ENCODE results near the gene ISLR2. TPM values are rescaled to one million over a fixed set of nuclear protein-coding genes. Genes with fewer than 3 reads are reported as not detected.

The ISLR2 gene
- total RNA-seq, 1 donor from 2014 or later = not detected

- no peak for DNase-seq (ENCODE audit: low spot score)
- no peaks in the 10 kb centered on the region for H3K4me1 Mint-ChIP-seq (ENCODE audit: low read depth)
Measured at GRCh38 chr15:74170875-74171578, 40.6 kb downstream of the ISLR2 start.

GRCh38 chr15:74171965-74172541 lies 41.7 kb downstream of the ISLR2 start:
- intact Hi-C loops (cut with micrococcal nuclease) = no loop called here
- DNase-seq (ENCODE audit: low spot score) = no peak
- H3K27me3 Mint-ChIP-seq (ENCODE audit: low read depth) = no peaks in the 10 kb centered on the region
- H3K4me1 Mint-ChIP-seq (ENCODE audit: low read depth) = no peaks in the 10 kb centered on the region
- no peak overlapping the region for H3K27ac Mint-ChIP-seq
- H3K4me3 Mint-ChIP-seq (ENCODE audit: low read depth) = no peak overlapping the region
- no peaks in the 10 kb centered on the region for H3K9me3 Mint-ChIP-seq
- no peaks in the 10 kb centered on the region for H3K36me3 Mint-ChIP-seq (ENCODE audit: low read depth)

More at GRCh38 chr15:74170875-74171578, 40.6 kb downstream of the ISLR2 start:
- H3K27me3 Mint-ChIP-seq (ENCODE audit: low read depth) = no peaks in the 10 kb centered on the region
- intact Hi-C loops (cut with micrococcal nuclease) = no loop called here
- H3K36me3 Mint-ChIP-seq (ENCODE audit: low read depth) = no peaks in the 10 kb centered on the region
- no peak overlapping the region for H3K27ac Mint-ChIP-seq
- no peak overlapping the region for H3K4me3 Mint-ChIP-seq (ENCODE audit: low read depth)
- no peaks in the 10 kb centered on the region for H3K9me3 Mint-ChIP-seq

GRCh38 chr15:74172701-74173379 lies 42.5 kb downstream of the ISLR2 start:
- H3K36me3 Mint-ChIP-seq (ENCODE audit: low read depth) = no peaks in the 10 kb centered on the region

GRCh38 chr15:74173380-74174218 lies 43.2 kb downstream of the ISLR2 start, which contains the start of gene ISLR:
ISLR (plus strand) TSS chr15:74173710; CDS start chr15:74174859, 1,149 bp downstream.
- Mint-ChIP-seq H3K4me3 (ENCODE audit: low read depth) (no peak within 1 kb of the TSS), H3K27ac (no peak within 1 kb of the TSS), H3K27me3 (ENCODE audit: low read depth) (no peaks in the 10 kb centered on the region), H3K36me3 (ENCODE audit: low read depth) (no peaks in the 10 kb centered on the region), H3K9me3 (no peaks in the 10 kb centered on the region), H3K4me1 (ENCODE audit: low read depth) (no peaks in the 10 kb centered on the region)
- no peak for DNase-seq (ENCODE audit: low spot score)
- intact Hi-C loops (cut with micrococcal nuclease) = no loop called here

More at GRCh38 chr15:74172701-74173379, 42.5 kb downstream of the ISLR2 start:
- DNase-seq (ENCODE audit: low spot score) = no peak
- intact Hi-C loops (cut with micrococcal nuclease) = no loop called here
- no peaks in the 10 kb centered on the region for H3K9me3 Mint-ChIP-seq
- no peaks in the 10 kb centered on the region for H3K27me3 Mint-ChIP-seq (ENCODE audit: low read depth)
- H3K4me1 Mint-ChIP-seq (ENCODE audit: low read depth) = no peaks in the 10 kb centered on the region
- H3K4me3 Mint-ChIP-seq (ENCODE audit: low read depth) = no peak overlapping the region
- H3K27ac Mint-ChIP-seq = no peak overlapping the region

- Mint-ChIP-seq H3K36me3 (ENCODE audit: low read depth) (no peaks in the 10 kb centered on the region), H3K4me3 (ENCODE audit: low read depth) (no peak overlapping the region), H3K27ac (no peak overlapping the region), H3K9me3 (no peaks in the 10 kb centered on the region), H3K4me1 (ENCODE audit: low read depth) (no peaks in the 10 kb centered on the region), H3K27me3 (ENCODE audit: low read depth) (no peaks in the 10 kb centered on the region)
- intact Hi-C loops (cut with micrococcal nuclease) = no loop called here
- no peak for DNase-seq (ENCODE audit: low spot score)
Measured at GRCh38 chr15:74174219-74174957, 44.0 kb downstream of the ISLR2 start.

GRCh38 chr15:74174958-74175253 lies 44.5 kb downstream of the ISLR2 start:
- H3K27ac Mint-ChIP-seq = no peak overlapping the region
- H3K27me3 Mint-ChIP-seq (ENCODE audit: low read depth) = no peaks in the 10 kb centered on the region
- no peaks in the 10 kb centered on the region for H3K36me3 Mint-ChIP-seq (ENCODE audit: low read depth)
- intact Hi-C loops (cut with micrococcal nuclease) = no loop called here
- no peak overlapping the region for H3K4me3 Mint-ChIP-seq (ENCODE audit: low read depth)
- no peak for DNase-seq (ENCODE audit: low spot score)
- no peaks in the 10 kb centered on the region for H3K4me1 Mint-ChIP-seq (ENCODE audit: low read depth)
- no peaks in the 10 kb centered on the region for H3K9me3 Mint-ChIP-seq

GRCh38 chr15:74175271-74176191 lies 45.1 kb downstream of the ISLR2 start:
- H3K4me1 Mint-ChIP-seq (ENCODE audit: low read depth) = no peaks in the 10 kb centered on the region
- H3K27ac Mint-ChIP-seq = no peak overlapping the region
- no peak overlapping the region for H3K4me3 Mint-ChIP-seq (ENCODE audit: low read depth)
- H3K9me3 Mint-ChIP-seq = no peaks in the 10 kb centered on the region
- H3K27me3 Mint-ChIP-seq (ENCODE audit: low read depth) = no peaks in the 10 kb centered on the region
- no peaks in the 10 kb centered on the region for H3K36me3 Mint-ChIP-seq (ENCODE audit: low read depth)
- no peak for DNase-seq (ENCODE audit: low spot score)
- intact Hi-C loops (cut with micrococcal nuclease) = no loop called here

- no peaks in the 10 kb centered on the region for H3K36me3 Mint-ChIP-seq (ENCODE audit: low read depth)
- intact Hi-C loops (cut with micrococcal nuclease) = no loop called here
- no peak for DNase-seq (ENCODE audit: low spot score)
- H3K4me3 Mint-ChIP-seq (ENCODE audit: low read depth) = no peak overlapping the region
- H3K27ac Mint-ChIP-seq = no peak overlapping the region
- H3K9me3 Mint-ChIP-seq = no peaks in the 10 kb centered on the region
- H3K27me3 Mint-ChIP-seq (ENCODE audit: low read depth) = no peaks in the 10 kb centered on the region
- no peaks in the 10 kb centered on the region for H3K4me1 Mint-ChIP-seq (ENCODE audit: low read depth)
Measured at GRCh38 chr15:74176262-74177214, 46.2 kb downstream of the ISLR2 start.

GRCh38 chr15:74178326-74179100 lies 48.1 kb downstream of the ISLR2 start:
- H3K27ac Mint-ChIP-seq = no peak overlapping the region
- no peak for DNase-seq (ENCODE audit: low spot score)
- intact Hi-C loops (cut with micrococcal nuclease) = no loop called here
- no peak overlapping the region for H3K4me3 Mint-ChIP-seq (ENCODE audit: low read depth)
- H3K9me3 Mint-ChIP-seq = no peaks in the 10 kb centered on the region
- H3K4me1 Mint-ChIP-seq (ENCODE audit: low read depth) = no peaks in the 10 kb centered on the region
- no peaks in the 10 kb centered on the region for H3K36me3 Mint-ChIP-seq (ENCODE audit: low read depth)
- H3K27me3 Mint-ChIP-seq (ENCODE audit: low read depth) = no peaks in the 10 kb centered on the region

GRCh38 chr15:74179101-74179841 lies 48.9 kb downstream of the ISLR2 start:
- intact Hi-C loops (cut with micrococcal nuclease) = no loop called here
- Mint-ChIP-seq H3K36me3 (ENCODE audit: low read depth) (no peaks in the 10 kb centered on the region), H3K27ac (no peak overlapping the region), H3K4me3 (ENCODE audit: low read depth) (no peak overlapping the region), H3K9me3 (no peaks in the 10 kb centered on the region), H3K27me3 (ENCODE audit: low read depth) (no peaks in the 10 kb centered on the region), H3K4me1 (ENCODE audit: low read depth) (no peaks in the 10 kb centered on the region)
- no peak for DNase-seq (ENCODE audit: low spot score)
